Measurements from ENCODE around the gene HERPUD1.

The HERPUD1 gene

DNA sequence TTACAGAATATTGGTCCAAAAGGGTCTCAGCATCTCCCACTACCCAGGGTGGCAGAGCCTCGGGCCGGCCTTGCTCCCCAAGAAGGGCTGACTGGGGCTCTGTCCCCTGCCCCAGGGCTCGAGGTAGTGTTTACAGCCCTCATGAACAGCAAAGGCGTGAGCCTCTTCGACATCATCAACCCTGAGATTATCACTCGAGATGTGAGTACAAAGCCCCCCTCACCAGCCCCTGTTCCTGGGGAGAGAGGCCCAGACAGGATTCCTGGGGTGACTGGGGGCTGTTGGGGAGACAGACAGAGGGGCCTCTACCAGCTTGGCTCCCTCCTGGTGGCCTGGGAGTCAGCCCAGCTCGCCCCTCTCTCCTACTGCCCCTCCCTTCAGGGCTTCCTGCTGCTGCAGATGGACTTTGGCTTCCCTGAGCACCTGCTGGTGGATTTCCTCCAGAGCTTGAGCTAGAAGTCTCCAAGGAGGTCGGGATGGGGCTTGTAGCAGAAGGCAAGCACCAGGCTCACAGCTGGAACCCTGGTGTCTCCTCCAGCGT lies 51.3 kb downstream of the HERPUD1 start:
- no peaks in the 10 kb centered on the region for H3K79me2 ChIP-seq (ENCODE audit: insufficient read depth, low read length)
- H3K4me1 ChIP-seq (ENCODE audit: insufficient read depth, low read length) = no peaks in the 10 kb centered on the region
- peaks cover 2% of the 10 kb centered on the region for H3K27me3 ChIP-seq (ENCODE audit: insufficient read depth, low read length, poor library complexity)
- no peak overlapping the region for H3K4me2 ChIP-seq (ENCODE audit: insufficient read depth, low read length)
- H4K20me1 ChIP-seq (ENCODE audit: insufficient read depth, low read length) = no peaks in the 10 kb centered on the region
- H3K9ac ChIP-seq (ENCODE audit: low read depth, low read length) = no peak overlapping the region
- no peak overlapping the region for H2AFZ ChIP-seq (ENCODE audit: low read depth, low read length)
- TF ChIP-seq EZH2 (IDR thresholded peaks at IDR 0.05; ENCODE audit: borderline replicate concordance, low read depth, low read length, severe bottlenecking) (no peak), CTCF (IDR thresholded peaks at IDR 0.05; ENCODE audit: borderline replicate concordance, extremely low read depth, low read length, poor library complexity, severe bottlenecking) (no peak)
- ATAC-seq (ENCODE audit: insufficient read depth, low read depth) (no peak), DNase-seq (no peak)
- no peaks in the 10 kb centered on the region for H3K36me3 ChIP-seq (ENCODE audit: insufficient read depth, low read length)
- no peak overlapping the region for H3K27ac ChIP-seq (ENCODE audit: low read length)
- no peak overlapping the region for H3K4me3 ChIP-seq (ENCODE audit: low read depth in 1 of 2, low read length in 2 of 2)
- no peaks in the 10 kb centered on the region for H3K9me3 ChIP-seq (ENCODE audit: insufficient read depth, low read length, severe bottlenecking)

- Histone ChIP-seq H3K9me3 (ENCODE audit: insufficient read depth, low read length, severe bottlenecking) (no peaks in the 10 kb centered on the region), H3K36me3 (ENCODE audit: insufficient read depth, low read length) (no peaks in the 10 kb centered on the region), H3K79me2 (ENCODE audit: insufficient read depth, low read length) (no peaks in the 10 kb centered on the region), H3K4me2 (ENCODE audit: insufficient read depth, low read length) (no peak overlapping the region), H3K4me3 (ENCODE audit: low read depth in 1 of 2, low read length in 2 of 2) (no peak overlapping the region), H2AFZ (ENCODE audit: low read depth, low read length) (no peak overlapping the region), H3K4me1 (ENCODE audit: insufficient read depth, low read length) (peaks cover 10% of the 10 kb centered on the region), H4K20me1 (ENCODE audit: insufficient read depth, low read length) (no peaks in the 10 kb centered on the region), H3K27ac (ENCODE audit: low read length) (no peak overlapping the region), H3K9ac (ENCODE audit: low read depth, low read length) (no peak overlapping the region), H3K27me3 (ENCODE audit: insufficient read depth, low read length, poor library complexity) (peaks cover 2% of the 10 kb centered on the region)
- TF ChIP-seq EZH2 (IDR thresholded peaks at IDR 0.05; ENCODE audit: borderline replicate concordance, low read depth, low read length, severe bottlenecking) (no peak), CTCF (IDR thresholded peaks at IDR 0.05; ENCODE audit: borderline replicate concordance, extremely low read depth, low read length, poor library complexity, severe bottlenecking) (no peak)
- DNase-seq (no peak), ATAC-seq (ENCODE audit: insufficient read depth, low read depth) (no peak)
Measured at GRCh38 chr16:56984639-56985038, 52.7 kb downstream of the HERPUD1 start.

DNA sequence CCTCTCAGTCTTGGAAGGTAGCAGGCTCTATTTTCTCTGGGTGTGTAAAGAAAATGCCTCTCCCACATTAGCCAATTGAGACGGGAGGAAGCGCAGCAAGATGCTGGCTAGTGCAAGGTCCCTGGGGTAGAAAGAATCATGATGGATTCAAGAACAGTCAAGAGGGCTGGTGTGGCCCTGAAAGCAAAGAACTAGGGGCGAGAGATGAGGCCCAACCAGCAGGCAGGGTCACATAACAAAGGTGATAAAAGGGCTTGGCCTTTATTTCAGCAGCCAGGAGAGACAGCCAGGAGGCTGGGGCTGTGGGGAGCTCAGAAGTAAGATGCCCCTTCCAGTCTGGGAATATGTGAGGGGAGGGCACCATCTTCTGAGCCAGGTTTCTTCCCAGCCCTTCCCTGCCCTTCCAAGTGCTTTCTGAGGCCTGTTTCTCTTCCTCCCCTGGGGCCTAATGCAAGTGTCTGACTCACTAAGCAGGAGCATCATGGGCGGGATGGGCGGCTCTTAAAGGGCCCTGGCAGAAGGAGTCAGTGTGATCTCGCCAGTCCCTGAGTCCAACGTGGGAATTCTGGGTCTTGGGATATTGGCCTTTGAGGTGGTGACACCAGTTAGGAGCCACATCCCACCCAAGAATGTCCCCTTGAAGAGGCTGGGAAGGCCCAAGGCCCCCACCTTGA lies 53.5 kb downstream of the HERPUD1 start:
- H3K27me3 ChIP-seq (ENCODE audit: insufficient read depth, low read length, poor library complexity) = peaks cover 2% of the 10 kb centered on the region
- H4K20me1 ChIP-seq (ENCODE audit: insufficient read depth, low read length) = no peaks in the 10 kb centered on the region
- H3K4me2 ChIP-seq (ENCODE audit: insufficient read depth, low read length) = no peak overlapping the region
- H2AFZ ChIP-seq (ENCODE audit: low read depth, low read length) = no peak overlapping the region
- DNase-seq (no peak), ATAC-seq (ENCODE audit: insufficient read depth, low read depth) (no peak)
- no peaks in the 10 kb centered on the region for H3K79me2 ChIP-seq (ENCODE audit: insufficient read depth, low read length)
- no peak overlapping the region for H3K27ac ChIP-seq (ENCODE audit: low read length)
- H3K9me3 ChIP-seq (ENCODE audit: insufficient read depth, low read length, severe bottlenecking) = no peaks in the 10 kb centered on the region
- H3K9ac ChIP-seq (ENCODE audit: low read depth, low read length) = no peak overlapping the region
- TF ChIP-seq EZH2 (IDR thresholded peaks at IDR 0.05; ENCODE audit: borderline replicate concordance, low read depth, low read length, severe bottlenecking) = no peak
- TF ChIP-seq CTCF (IDR thresholded peaks at IDR 0.05; ENCODE audit: borderline replicate concordance, extremely low read depth, low read length, poor library complexity, severe bottlenecking) = no peak
- no peaks in the 10 kb centered on the region for H3K36me3 ChIP-seq (ENCODE audit: insufficient read depth, low read length)
- H3K4me3 ChIP-seq (ENCODE audit: low read depth in 1 of 2, low read length in 2 of 2) = no peak overlapping the region
- peaks cover 18% of the 10 kb centered on the region for H3K4me1 ChIP-seq (ENCODE audit: insufficient read depth, low read length)
